NOMO-1 (cell line): Measurements from ENCODE around the gene TRMT61A.
"Not testable (repeated sequence)": the region's sequence is repeated elsewhere in the genome, so short reads cannot be mapped to it uniquely, and the experiment has no call there.

ENCODE experiments used
- DNase-seq, 2 experiments: peaks; one replicate each; lab custom pipeline; 2025; ENCODE audit not compliant: unreplicated experiment in 2 of 2; lab: John Stamatoyannopoulos, UW

The TRMT61A gene

GRCh38 chr14:103521951-103522563 lies 6.9 kb upstream of the TRMT61A start:
- no peak for DNase-seq

GRCh38 chr14:103522649-103523574 lies 6.1 kb upstream of the TRMT61A start, which contains the start of gene CKB:
Gene CKB, minus strand, starts transcription at chr14:103522830. Its CDS starts 337 bp downstream, at chr14:103522493.
- no peak for DNase-seq

GRCh38 chr14:103523575-103523954 lies 5.4 kb upstream of the TRMT61A start:
- DNase-seq: no peak

- DNase-seq: no peak
These were observed 4.7 kb upstream of the TRMT61A start for GRCh38 chr14:103524002-103524935.

GRCh38 chr14:103525430-103526246 lies 3.4 kb upstream of the TRMT61A start:
- not testable (repeated sequence) for DNase-seq

- peak in 1 of 2 experiments; percentile 5 for DNase-seq
These were observed 2.6 kb upstream of the TRMT61A start for GRCh38 chr14:103526247-103526913.

- no peak for DNase-seq
These were observed 2.1 kb upstream of the TRMT61A start for GRCh38 chr14:103526914-103527248.

GRCh38 chr14:103527408-103528145 lies 1.4 kb upstream of the TRMT61A start:
- DNase-seq: peak in 1 of 2 experiments; percentile 19

- DNase-seq: no peak
These were observed 830 bp upstream of the TRMT61A start for GRCh38 chr14:103528146-103528586.

- no peak for DNase-seq
These were observed 678 bp downstream of the TRMT61A start for GRCh38 chr14:103529383-103530365.

- DNase-seq: peak in 1 of 2 experiments; percentile 5
These were observed 1.4 kb downstream of the TRMT61A start for GRCh38 chr14:103530390-103530789.

GRCh38 chr14:103530831-103531230 lies 1.8 kb downstream of the TRMT61A start:
- no peak for DNase-seq

- DNase-seq: no peak
These were observed 2.6 kb downstream of the TRMT61A start for GRCh38 chr14:103531421-103532215.

GRCh38 chr14:103532216-103533136 lies 3.5 kb downstream of the TRMT61A start:
- no peak for DNase-seq

GRCh38 chr14:103533137-103533998 lies 4.4 kb downstream of the TRMT61A start:
- no peak for DNase-seq
